ENCODE data around the gene ANXA5. TPM values are rescaled to one million over a fixed set of nuclear protein-coding genes. Genes with fewer than 3 reads are reported as not detected.
A peak's percentile ranks its signal among the peaks of the same experiment; 100 is the strongest.

The ANXA5 gene
- total and polyA plus RNA-seq, 2 experiments from 2014 or later: 508 to 718 TPM

DNA sequence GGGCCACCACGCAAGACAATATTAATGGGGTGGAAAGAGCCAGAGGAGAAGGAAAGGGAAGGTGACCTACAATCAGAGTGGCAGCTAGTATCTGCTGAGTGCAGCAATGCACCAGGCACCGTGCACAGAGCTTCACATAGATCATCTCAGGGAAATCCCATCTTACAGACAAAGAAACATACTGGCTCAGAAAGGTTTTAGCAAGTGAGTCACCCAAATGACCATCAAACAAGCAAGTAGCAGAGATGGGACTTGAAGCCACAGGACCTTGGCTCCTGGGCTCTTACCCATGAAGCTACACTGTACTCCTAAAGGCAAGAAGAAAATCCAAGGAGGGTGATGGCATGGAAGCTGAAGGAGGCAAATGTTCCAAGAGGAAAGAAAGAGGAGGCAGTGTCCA, 6.8 kb downstream of the ANXA5 start:
- H3K36me3 ChIP-seq (replicated peaks; ENCODE audit: insufficient read depth, low read depth): no peaks in the 10 kb centered on the region
- TF ChIP-seq EZH2 (IDR thresholded peaks at IDR 0.05; ENCODE audit: borderline replicate concordance): no peak
- TF ChIP-seq, protein P1, sequence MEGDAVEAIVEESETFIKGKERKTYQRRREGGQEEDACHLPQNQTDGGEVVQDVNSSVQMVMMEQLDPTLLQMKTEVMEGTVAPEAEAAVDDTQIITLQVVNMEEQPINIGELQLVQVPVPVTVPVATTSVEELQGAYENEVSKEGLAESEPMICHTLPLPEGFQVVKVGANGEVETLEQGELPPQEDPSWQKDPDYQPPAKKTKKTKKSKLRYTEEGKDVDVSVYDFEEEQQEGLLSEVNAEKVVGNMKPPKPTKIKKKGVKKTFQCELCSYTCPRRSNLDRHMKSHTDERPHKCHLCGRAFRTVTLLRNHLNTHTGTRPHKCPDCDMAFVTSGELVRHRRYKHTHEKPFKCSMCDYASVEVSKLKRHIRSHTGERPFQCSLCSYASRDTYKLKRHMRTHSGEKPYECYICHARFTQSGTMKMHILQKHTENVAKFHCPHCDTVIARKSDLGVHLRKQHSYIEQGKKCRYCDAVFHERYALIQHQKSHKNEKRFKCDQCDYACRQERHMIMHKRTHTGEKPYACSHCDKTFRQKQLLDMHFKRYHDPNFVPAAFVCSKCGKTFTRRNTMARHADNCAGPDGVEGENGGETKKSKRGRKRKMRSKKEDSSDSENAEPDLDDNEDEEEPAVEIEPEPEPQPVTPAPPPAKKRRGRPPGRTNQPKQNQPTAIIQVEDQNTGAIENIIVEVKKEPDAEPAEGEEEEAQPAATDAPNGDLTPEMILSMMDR (IDR thresholded peaks at IDR 0.05; ENCODE audit: poor library complexity): no peak
- no peak for TF ChIP-seq EZH2phosphoT487 (IDR thresholded peaks at IDR 0.05; ENCODE audit: low read depth, severe bottlenecking, unreplicated experiment)
- H3K4me3 ChIP-seq: no peak overlapping the region
- no peaks in the 10 kb centered on the region for H3K9me3 ChIP-seq (ENCODE audit: low read depth)
- no peak overlapping the region for H2AFZ ChIP-seq
- 83% methylated on average over 2 of the region's 2 CpGs for whole genome bisulfite sequencing (ENCODE audit: low lambda C conversion rate, missing lambda C conversion rate)
- peaks cover 43% of the 10 kb centered on the region for H3K4me1 ChIP-seq (ENCODE audit: insufficient read depth)
- no peaks in the 10 kb centered on the region for H3K27me3 ChIP-seq
- no peaks in the 10 kb centered on the region for H3K9me2 ChIP-seq (replicated peaks; ENCODE audit: insufficient read depth)
- peaks cover 51% of the 10 kb centered on the region for H4K20me1 ChIP-seq (ENCODE audit: insufficient read depth, poor library complexity, severe bottlenecking)
- peak overlapping the region; percentile 90 for H3K27ac ChIP-seq
- peaks cover 93% of the 10 kb centered on the region for H3K79me2 ChIP-seq
- H3K4me2 ChIP-seq: peak overlapping the region; percentile 76
- no peak for DNase-seq (ENCODE audit: low spot score)

- TF ChIP-seq EZH2 (IDR thresholded peaks at IDR 0.05; ENCODE audit: borderline replicate concordance) (no peak), EZH2phosphoT487 (IDR thresholded peaks at IDR 0.05; ENCODE audit: low read depth, severe bottlenecking, unreplicated experiment) (no peak)
- TF ChIP-seq, protein P1 (IDR thresholded peaks at IDR 0.05; ENCODE audit: poor library complexity): no peak
- no peak for DNase-seq (ENCODE audit: low spot score)
- H4K20me1 ChIP-seq (ENCODE audit: insufficient read depth, poor library complexity, severe bottlenecking): peaks cover 49% of the 10 kb centered on the region
- H3K4me3 ChIP-seq: no peak overlapping the region
- H3K9me3 ChIP-seq (ENCODE audit: low read depth): no peaks in the 10 kb centered on the region
- H3K36me3 ChIP-seq (replicated peaks; ENCODE audit: insufficient read depth, low read depth): peaks cover 6% of the 10 kb centered on the region
- H2AFZ ChIP-seq: no peak overlapping the region
- peaks cover 88% of the 10 kb centered on the region for H3K79me2 ChIP-seq
- H3K27ac ChIP-seq: peak overlapping the region; percentile 28
- H3K9me2 ChIP-seq (replicated peaks; ENCODE audit: insufficient read depth): no peaks in the 10 kb centered on the region
- no peaks in the 10 kb centered on the region for H3K27me3 ChIP-seq
- H3K4me2 ChIP-seq: no peak overlapping the region
- H3K4me1 ChIP-seq (ENCODE audit: insufficient read depth): peaks cover 31% of the 10 kb centered on the region
- 94% methylated on average over 2 of the region's 2 CpGs for WGBS (ENCODE audit: low lambda C conversion rate, missing lambda C conversion rate)
These were observed 8.1 kb downstream of the ANXA5 start for GRCh38 chr4:121688701-121689100.

DNA sequence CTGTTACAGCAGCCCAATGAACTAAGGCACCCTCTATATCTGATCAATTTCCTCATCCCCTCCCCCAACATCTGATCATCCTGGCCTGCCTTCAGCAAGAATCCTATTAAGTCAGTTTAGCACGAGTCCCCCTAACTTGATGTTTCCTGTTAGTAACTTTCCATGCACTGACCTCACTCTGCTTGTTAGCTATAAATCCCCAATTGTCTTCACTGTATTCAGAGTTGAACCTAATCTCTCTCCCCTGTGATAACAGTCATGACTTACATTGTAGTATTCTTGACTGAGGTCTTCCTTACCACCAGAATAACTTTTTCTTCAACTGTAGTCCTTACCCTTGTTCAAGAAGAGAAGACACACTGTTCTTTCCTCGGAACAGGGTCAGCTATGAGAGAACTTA, 8.5 kb downstream of the ANXA5 start:
- Histone ChIP-seq H3K4me2 (no peak overlapping the region), H3K9me2 (replicated peaks; ENCODE audit: insufficient read depth) (no peaks in the 10 kb centered on the region), H3K79me2 (peaks cover 83% of the 10 kb centered on the region), H3K27me3 (no peaks in the 10 kb centered on the region), H3K4me1 (ENCODE audit: insufficient read depth) (peaks cover 27% of the 10 kb centered on the region), H3K27ac (peak overlapping the region; percentile 28), H4K20me1 (ENCODE audit: insufficient read depth, poor library complexity, severe bottlenecking) (peaks cover 45% of the 10 kb centered on the region), H3K4me3 (no peak overlapping the region), H3K9me3 (ENCODE audit: low read depth) (no peaks in the 10 kb centered on the region), H3K36me3 (replicated peaks; ENCODE audit: insufficient read depth, low read depth) (peaks cover 6% of the 10 kb centered on the region), H2AFZ (no peak overlapping the region)
- DNase-seq (ENCODE audit: low spot score): no peak
- 66% methylated on average over 2 of the region's 2 CpGs for WGBS (ENCODE audit: low lambda C conversion rate, missing lambda C conversion rate)
- TF ChIP-seq, protein P1 (IDR thresholded peaks at IDR 0.05; ENCODE audit: poor library complexity): no peak
- TF ChIP-seq EZH2 (IDR thresholded peaks at IDR 0.05; ENCODE audit: borderline replicate concordance) (no peak), EZH2phosphoT487 (IDR thresholded peaks at IDR 0.05; ENCODE audit: low read depth, severe bottlenecking, unreplicated experiment) (no peak)

GRCh38 chr4:121686255-121686654, 10.5 kb downstream of the ANXA5 start:
- H3K4me2 ChIP-seq: no peak overlapping the region
- H3K79me2 ChIP-seq: peaks cover 76% of the 10 kb centered on the region

More at GRCh38 chr4:121686255-121686654, 10.5 kb downstream of the ANXA5 start:
- Histone ChIP-seq H3K4me1 (ENCODE audit: insufficient read depth) (peaks cover 20% of the 10 kb centered on the region), H3K4me3 (no peak overlapping the region), H3K9me3 (ENCODE audit: low read depth) (no peaks in the 10 kb centered on the region), H3K36me3 (replicated peaks; ENCODE audit: insufficient read depth, low read depth) (peaks cover 6% of the 10 kb centered on the region), H3K27me3 (no peaks in the 10 kb centered on the region), H3K9me2 (replicated peaks; ENCODE audit: insufficient read depth) (no peaks in the 10 kb centered on the region), H4K20me1 (ENCODE audit: insufficient read depth, poor library complexity, severe bottlenecking) (peaks cover 34% of the 10 kb centered on the region), H3K27ac (no peak overlapping the region), H2AFZ (no peak overlapping the region)
- 96% methylated on average over 6 of the region's 6 CpGs for WGBS (ENCODE audit: low lambda C conversion rate, missing lambda C conversion rate)
- TF ChIP-seq EZH2 (IDR thresholded peaks at IDR 0.05; ENCODE audit: borderline replicate concordance) (no peak), EZH2phosphoT487 (IDR thresholded peaks at IDR 0.05; ENCODE audit: low read depth, severe bottlenecking, unreplicated experiment) (no peak)
- TF ChIP-seq, protein P1 (IDR thresholded peaks at IDR 0.05; ENCODE audit: poor library complexity): no peak
- no peak for DNase-seq (ENCODE audit: low spot score)

All from hepatocyte (in vitro differentiated cells).